GM21423 (cell line): ENCODE results near the gene FANCM.

ENCODE experiments used
- ATAC-seq: cut with Tn5 transposase; IDR thresholded peaks from one replicate; pipeline ENCODE4 v1.9.1; 2021; ENCODE audit warnings: mild to moderate bottlenecking, moderate library complexity; ENCODE audit not compliant: unreplicated experiment

Gene FANCM

DNA sequence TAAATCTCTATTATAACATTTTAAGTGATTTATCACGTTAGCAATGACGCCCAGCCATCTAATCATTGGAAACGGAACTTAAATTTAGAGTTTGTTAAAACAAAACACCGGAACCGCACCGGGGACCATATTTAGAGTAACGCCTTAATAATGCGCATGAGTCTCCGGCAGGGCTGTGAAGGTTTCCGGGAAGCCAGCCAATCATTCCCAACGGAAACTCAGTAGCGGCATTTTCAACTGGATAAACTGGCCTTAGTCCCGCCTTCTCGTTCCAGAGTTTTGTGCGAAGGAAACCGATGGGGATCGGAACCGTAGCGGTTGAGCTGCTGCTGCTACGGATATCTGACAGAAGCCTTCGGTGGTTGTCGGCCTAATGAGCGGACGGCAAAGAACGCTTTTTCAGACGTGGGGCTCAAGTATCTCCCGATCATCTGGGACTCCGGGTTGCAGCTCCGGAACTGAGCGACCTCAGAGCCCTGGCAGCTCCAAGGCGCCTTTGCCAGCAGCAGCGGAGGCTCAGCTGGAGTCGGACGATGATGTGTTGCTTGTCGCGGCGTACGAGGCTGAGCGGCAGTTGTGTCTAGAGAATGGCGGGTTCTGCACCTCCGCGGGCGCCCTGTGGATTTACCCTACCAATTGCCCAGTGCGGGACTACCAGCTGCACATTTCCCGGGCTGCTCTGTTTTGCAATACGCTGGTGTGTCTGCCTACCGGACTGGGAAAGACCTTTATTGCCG lies at the start of gene FANCM:
FANCM (plus strand) TSS at position 272 of the 737 bp plus-strand sequence; CDS start at position 374, 102 bp downstream.
- peak; percentile 38 for ATAC-seq

GRCh38 chr14:45089813-45090212 lies 45.9 kb upstream of the FANCM start:
- ATAC-seq, result peak; percentile 69

DNA sequence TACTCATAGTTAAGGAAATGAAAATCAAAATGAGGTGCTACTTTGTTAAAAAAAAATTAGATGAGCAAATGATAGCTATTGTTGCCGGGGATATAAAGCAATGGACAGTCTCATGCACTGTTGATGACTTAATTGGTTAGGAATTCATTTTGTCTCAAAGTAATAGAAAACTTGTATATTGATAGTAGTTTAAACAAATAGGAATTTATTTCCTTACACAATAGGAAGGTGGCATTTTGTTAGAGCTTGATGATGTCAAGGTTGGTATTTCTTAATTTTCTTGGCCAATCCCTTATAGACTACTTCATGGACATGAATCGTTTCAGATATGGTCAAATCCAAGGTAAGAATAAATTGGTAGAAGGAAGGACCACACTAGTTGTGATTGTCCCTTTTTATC lies 44.0 kb upstream of the FANCM start:
- no peak for ATAC-seq

DNA sequence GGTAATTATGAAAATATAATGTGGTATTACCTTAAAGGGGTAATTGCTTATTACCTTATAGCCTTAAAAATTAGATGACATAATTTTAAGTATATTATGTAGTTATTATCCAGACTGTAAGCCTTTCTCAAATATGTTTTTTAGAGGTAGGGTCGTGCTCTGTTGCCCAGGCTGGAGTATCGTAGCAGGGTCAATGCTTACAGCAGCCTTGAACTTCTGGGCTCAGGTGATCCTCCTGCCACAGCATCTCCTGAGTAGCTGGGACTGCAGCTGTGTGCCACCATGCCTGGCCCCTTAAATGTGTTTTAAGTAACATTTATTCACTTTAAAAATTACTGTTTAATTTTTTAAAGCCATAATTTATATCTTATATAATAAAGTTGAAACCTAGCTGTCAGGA lies 41.5 kb upstream of the FANCM start:
- no peak for ATAC-seq

DNA sequence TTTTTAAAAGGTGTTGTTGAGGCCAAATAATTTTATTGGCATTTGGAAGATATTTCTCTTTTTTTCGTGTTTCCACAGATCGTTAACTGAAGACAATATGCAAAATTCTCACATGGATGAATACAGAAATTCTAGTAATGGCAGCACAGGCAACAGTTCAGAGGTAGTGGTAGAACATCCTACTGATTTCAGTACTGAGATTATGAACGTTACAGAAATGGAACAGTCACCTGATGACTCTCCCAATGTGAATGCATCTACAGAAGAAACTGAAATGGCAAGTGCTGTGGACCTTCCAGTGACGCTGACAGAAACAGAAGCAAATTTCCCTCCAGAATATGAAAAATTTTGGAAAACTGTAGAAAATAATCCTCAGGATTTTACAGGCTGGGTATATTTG lies 40.6 kb upstream of the FANCM start:
- ATAC-seq, result no peak

DNA sequence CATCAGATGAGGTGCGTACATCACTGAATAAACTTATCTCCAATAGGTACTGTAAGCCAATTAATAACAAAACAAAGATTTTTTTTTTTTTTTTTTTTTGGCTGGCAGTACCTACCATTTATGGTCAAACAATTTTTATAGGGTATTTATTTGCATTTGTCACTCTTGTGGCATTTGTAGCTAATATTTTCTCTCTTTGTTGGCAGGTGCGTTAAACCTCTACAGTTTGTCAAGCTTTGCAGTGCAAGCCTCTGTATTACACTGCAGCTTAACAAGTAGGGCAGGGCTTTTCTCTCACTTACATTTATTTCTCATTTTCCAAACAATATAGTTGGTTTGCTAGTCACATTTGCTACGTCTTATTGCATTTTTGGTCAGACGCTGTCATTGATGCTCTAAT lies 39.5 kb upstream of the FANCM start:
- ATAC-seq, result no peak

GRCh38 chr14:45103806-45104205 lies 31.9 kb upstream of the FANCM start:
- no peak for ATAC-seq

GRCh38 chr14:45104561-45104960 lies 31.2 kb upstream of the FANCM start:
- no peak for ATAC-seq

DNA sequence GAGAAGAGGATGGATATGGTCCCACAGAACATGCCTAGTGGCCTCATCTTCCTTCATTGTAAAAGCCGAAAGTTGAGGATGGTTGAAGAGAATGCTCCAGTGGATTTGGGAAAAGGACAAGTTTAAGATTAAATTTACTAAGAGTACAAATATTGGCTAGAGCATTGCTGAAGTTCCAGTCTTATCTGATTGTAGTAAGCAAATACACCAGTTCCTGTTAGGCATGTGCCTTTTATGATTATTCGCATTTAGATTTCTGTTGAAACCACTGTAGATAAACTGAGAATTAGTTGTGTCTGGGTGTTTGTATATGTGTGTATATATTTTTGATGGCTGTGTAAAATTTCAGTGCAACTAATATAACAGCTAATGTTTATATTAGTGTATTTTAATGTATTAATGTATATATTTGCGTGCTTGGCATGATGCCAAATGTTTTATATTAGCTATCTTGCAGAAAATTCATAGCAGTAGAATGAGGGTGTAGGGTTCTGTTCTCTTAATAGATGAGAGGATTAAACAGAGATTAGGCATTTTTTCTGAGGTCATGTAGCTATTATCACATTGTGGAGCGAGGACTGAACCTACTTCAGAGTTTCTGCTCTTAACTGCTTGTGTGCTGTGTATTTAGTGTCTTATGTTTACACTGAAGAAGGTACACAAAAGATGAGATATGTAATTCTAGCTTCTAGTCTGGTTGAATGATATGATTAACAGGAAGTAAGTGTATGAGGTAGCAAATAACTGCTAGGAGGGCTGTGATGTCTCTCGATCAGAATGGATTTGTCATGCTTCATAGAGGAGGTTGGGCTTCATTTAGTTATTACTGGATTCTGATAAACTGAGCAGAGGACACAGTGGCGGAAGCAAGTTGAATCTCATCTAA lies 22.6 kb upstream of the FANCM start:
- ATAC-seq, result no peak

DNA sequence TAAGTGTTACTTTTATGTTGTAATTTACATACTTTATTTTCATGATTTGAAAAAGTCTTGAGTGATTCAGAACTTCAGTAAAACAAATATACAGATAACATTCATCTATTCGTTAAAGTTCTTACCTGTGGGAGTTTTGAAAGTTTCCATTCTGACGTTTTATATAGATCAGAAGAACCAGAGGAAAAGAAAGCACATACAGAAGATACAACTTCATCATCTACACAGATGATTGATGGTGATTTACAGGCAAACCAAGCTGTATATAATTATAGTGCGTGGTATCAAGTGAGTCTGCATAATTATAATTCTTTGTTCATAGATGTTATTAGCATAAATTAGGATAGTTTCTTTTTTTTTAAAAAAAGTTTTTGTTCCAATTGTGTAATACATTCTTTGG lies 21.4 kb upstream of the FANCM start:
- ATAC-seq, result no peak

- ATAC-seq, result no peak
These were observed 17.1 kb upstream of the FANCM start for GRCh38 chr14:45118594-45118993.

GRCh38 chr14:45120096-45120495 lies 15.6 kb upstream of the FANCM start:
- ATAC-seq, result no peak

DNA sequence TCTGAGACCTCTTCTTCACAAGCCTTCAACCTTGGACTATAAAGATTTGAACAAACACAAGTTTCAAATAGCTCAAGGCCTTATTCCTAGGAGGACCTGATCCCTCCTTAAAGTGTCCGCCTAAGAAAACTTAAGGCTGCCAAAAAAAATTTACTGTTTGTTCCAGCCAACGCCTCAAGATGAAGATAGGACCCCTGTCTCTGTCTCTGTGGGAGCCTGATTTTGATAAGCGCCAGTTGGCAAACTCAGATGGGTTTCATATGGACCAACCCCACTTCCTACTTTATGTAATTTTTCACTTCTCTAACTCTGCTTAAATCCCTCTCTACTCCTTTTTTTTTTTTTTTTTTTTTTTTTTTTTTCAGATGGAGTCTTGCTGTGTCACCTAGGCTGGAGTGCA lies 12.5 kb upstream of the FANCM start:
- ATAC-seq, result no peak

- no peak for ATAC-seq
These were observed 10.0 kb upstream of the FANCM start for GRCh38 chr14:45125754-45126153.

DNA sequence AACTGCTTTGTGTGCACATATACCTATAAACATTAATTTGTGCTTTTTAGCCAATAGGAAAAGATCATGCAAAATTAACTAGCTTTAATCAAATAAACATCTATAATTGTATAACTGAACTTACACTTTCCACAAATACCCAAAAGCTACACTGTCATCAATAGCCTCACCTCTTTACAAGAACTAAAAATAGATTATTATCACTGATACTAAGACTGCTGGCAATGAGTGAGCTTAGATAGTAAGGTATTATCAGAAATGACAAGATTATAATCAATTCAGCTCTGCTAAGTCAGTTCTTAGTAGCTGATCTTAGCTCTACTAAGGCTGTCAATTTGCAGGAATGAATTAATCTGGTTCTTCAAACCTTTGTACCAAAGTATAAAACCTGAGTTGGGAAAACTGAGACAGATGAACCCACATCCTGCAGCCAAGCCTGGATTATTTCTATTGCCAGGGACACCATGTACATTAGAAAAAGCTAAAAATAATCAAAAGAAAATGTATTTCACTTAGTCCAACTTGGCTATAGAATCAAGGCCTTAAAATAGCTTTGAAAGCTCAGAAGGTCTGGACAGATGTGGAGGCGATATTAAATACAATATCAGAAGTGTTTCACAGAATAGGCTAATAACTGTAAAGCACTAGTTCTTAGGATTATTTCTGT lies 6.6 kb upstream of the FANCM start:
- no peak for ATAC-seq

GRCh38 chr14:45133683-45134050 lies 2.1 kb upstream of the FANCM start:
- ATAC-seq, result no peak

- ATAC-seq, result peak; percentile 88
These were observed 1.4 kb upstream of the FANCM start, which contains the start of gene FKBP3 for GRCh38 chr14:45134051-45134958. TSS of gene FKBP3 (minus strand) at chr14:45134481. CDS start at chr14:45134456, 25 bp downstream.

- ATAC-seq, result no peak
These were observed 574 bp upstream of the FANCM start for GRCh38 chr14:45135156-45135555.

DNA sequence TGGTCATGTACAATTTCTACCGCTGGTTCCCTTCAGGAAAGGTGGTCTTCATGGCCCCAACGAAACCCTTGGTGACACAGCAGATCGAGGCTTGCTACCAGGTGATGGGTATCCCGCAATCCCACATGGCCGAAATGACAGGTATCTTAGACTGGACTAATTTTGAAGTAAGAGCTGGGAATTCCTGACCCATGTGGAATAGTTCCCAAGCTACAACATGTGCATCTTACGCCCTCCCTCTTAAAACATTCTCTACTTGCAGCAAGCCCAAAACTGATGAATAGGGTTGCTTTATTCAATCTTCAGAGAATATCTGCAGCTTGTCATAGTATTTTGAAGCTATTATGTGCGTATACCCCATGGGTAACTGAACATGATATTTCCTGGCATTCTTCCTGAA lies 669 bp downstream of the FANCM start:
- no peak for ATAC-seq

- no peak for ATAC-seq
These were observed 5.0 kb downstream of the FANCM start for GRCh38 chr14:45140661-45141187.
